Endodermal cell (in vitro differentiated cells): Measurements from ENCODE around the gene MCHR2. TPM values are rescaled to one million over a fixed set of nuclear protein-coding genes. Genes with fewer than 3 reads are reported as not detected.

Experiments used
- DNase-seq: peaks from one replicate; pipeline ENCODE4 v3.0.0-alpha.2; 2017
- H3K27ac ChIP-seq: 2 replicates; pipeline ENCODE4 v1.5.1; 2013; ENCODE audit warnings: mild to moderate bottlenecking, low read depth, low read length, moderate library complexity
- H3K27me3 ChIP-seq: 2 replicates; pipeline ENCODE4 v1.6.1; 2013; ENCODE audit warnings: mild to moderate bottlenecking, low read length, moderate library complexity; ENCODE audit not compliant: insufficient read depth, control insufficient read depth, poor library complexity, severe bottlenecking
- H3K36me3 ChIP-seq: 2 replicates; pipeline ENCODE4 v1.7.0; 2013; ENCODE audit warnings: mild to moderate bottlenecking, low read length, moderate library complexity; ENCODE audit not compliant: control insufficient read depth, insufficient read depth
- H3K4me1 ChIP-seq: one replicate; pipeline ENCODE4 v1.7.0; 2013; ENCODE audit warnings: low read length; ENCODE audit not compliant: control insufficient read depth, insufficient read depth
- H3K4me3 ChIP-seq: 2 replicates; pipeline ENCODE4 v1.5.1; 2013; ENCODE audit warnings: mild to moderate bottlenecking, low read length, moderate library complexity
- H3K9ac ChIP-seq: 2 replicates; pipeline ENCODE4 v1.6.1; 2013; ENCODE audit warnings: mild to moderate bottlenecking, low read length, moderate library complexity; ENCODE audit not compliant: poor library complexity, severe bottlenecking; ENCODE audit errors: extremely low read depth
- H3K9me3 ChIP-seq: 2 replicates; pipeline ENCODE4 v1.6.1; 2013; ENCODE audit warnings: mild to moderate bottlenecking, low read length, moderate library complexity; ENCODE audit not compliant: control insufficient read depth
- H3K27ac Mint-ChIP-seq: 2 replicates; pipeline ENCODE4 v1.8.0; 2020; ENCODE audit warnings: mixed read lengths
- H3K27me3 Mint-ChIP-seq: 2 replicates; pipeline ENCODE4 v1.8.0; 2021; ENCODE audit warnings: mild to moderate bottlenecking, mixed read lengths; ENCODE audit not compliant: insufficient read depth
- H3K36me3 Mint-ChIP-seq: 2 replicates; pipeline ENCODE4 v1.8.0; 2020; ENCODE audit warnings: low read depth, mixed read lengths
- H3K4me1 Mint-ChIP-seq: 2 replicates; pipeline ENCODE4 v1.8.0; 2020; ENCODE audit warnings: mixed read lengths
- H3K4me3 Mint-ChIP-seq: 2 replicates; pipeline ENCODE4 v1.8.0; 2020; ENCODE audit warnings: mild to moderate bottlenecking, moderate library complexity, mixed read lengths
- H3K9me3 Mint-ChIP-seq: 2 replicates; pipeline ENCODE4 v1.8.0; 2020; ENCODE audit warnings: mild to moderate bottlenecking, mixed read lengths
- CTCF ChIP-seq: fragments of 200-600 bp; sonication (generic); conservative IDR thresholded peaks from 2 replicates; pipeline ENCODE4 v1.5.0; 2021; ENCODE audit warnings: antibody characterized with exemption, mild to moderate bottlenecking
- WGBS, 2 experiments: methylation state at CpG; one replicate each; pipeline versions ENCODE4 v1.1.5 to v1.1.7; 2013; ENCODE audit warnings: missing lambda C conversion rate in 2 of 2, mixed read lengths in 1 of 2; ENCODE audit not compliant: insufficient coverage in 1 of 2, insufficient read length in 1 of 2; 5-methylcytosine and 5-hydroxymethylcytosine counted together
- total RNA-seq, 2 donors: library from RNA; stranded (reverse); fragmentation: NEBNext Ultra II Directional in 1 of 2; extraction: Animal tissue kit (Norgen Biotek cat#: 25700) in 1 of 2; gene quantifications; 2 replicates in 1 of 2; 3 replicates in 1 of 2; pipeline ENCODE4 v1.2.1, GENCODE V29; 2021

MCHR2 gene
- total RNA-seq, 2 donors from 2014 or later = not detected

- H3K9me3 Mint-ChIP-seq = peaks cover 10% of the 10 kb centered on the region
- Histone ChIP-seq H3K9ac (no peak overlapping the region), H3K36me3 (no peaks in the 10 kb centered on the region), H3K4me3 (no peak overlapping the region), H3K9me3 (no peaks in the 10 kb centered on the region), H3K27me3 (no peaks in the 10 kb centered on the region), H3K27ac (no peak overlapping the region), H3K4me1 (no peaks in the 10 kb centered on the region)
- WGBS, 2 experiments = 78 to 100% methylated on average over 1 of the region's 1 CpG
- no peak for TF ChIP-seq CTCF
- H3K36me3 Mint-ChIP-seq = no peaks in the 10 kb centered on the region
- DNase-seq = no peak
- no peak overlapping the region for H3K4me3 Mint-ChIP-seq
- no peak overlapping the region for H3K27ac Mint-ChIP-seq
- H3K4me1 Mint-ChIP-seq = no peaks in the 10 kb centered on the region
- no peaks in the 10 kb centered on the region for H3K27me3 Mint-ChIP-seq
Observed at GRCh38 chr6:99979953-99980352, 14.1 kb downstream of the MCHR2 start.

- DNase-seq = no peak
- Histone ChIP-seq H3K9me3 (no peaks in the 10 kb centered on the region), H3K27me3 (no peaks in the 10 kb centered on the region), H3K27ac (no peak overlapping the region), H3K36me3 (no peaks in the 10 kb centered on the region), H3K4me1 (no peaks in the 10 kb centered on the region), H3K4me3 (no peak overlapping the region), H3K9ac (no peak overlapping the region)
- H3K4me1 Mint-ChIP-seq = no peaks in the 10 kb centered on the region
- H3K9me3 Mint-ChIP-seq = no peaks in the 10 kb centered on the region
- no peaks in the 10 kb centered on the region for H3K36me3 Mint-ChIP-seq
- peaks cover 4% of the 10 kb centered on the region for H3K27me3 Mint-ChIP-seq
- no peak overlapping the region for H3K27ac Mint-ChIP-seq
- H3K4me3 Mint-ChIP-seq = no peak overlapping the region
- no peak for TF ChIP-seq CTCF
Observed at GRCh38 chr6:99967052-99967451, 27.0 kb downstream of the MCHR2 start.

- no peak overlapping the region for H3K27ac ChIP-seq
- H3K9ac ChIP-seq = no peak overlapping the region
- H3K36me3 ChIP-seq = no peaks in the 10 kb centered on the region
- no peaks in the 10 kb centered on the region for H3K4me1 ChIP-seq
- Mint-ChIP-seq H3K4me1 (no peaks in the 10 kb centered on the region), H3K36me3 (no peaks in the 10 kb centered on the region), H3K9me3 (peaks cover 19% of the 10 kb centered on the region), H3K27me3 (peaks cover 4% of the 10 kb centered on the region), H3K4me3 (no peak overlapping the region), H3K27ac (no peak overlapping the region)
- no peak for DNase-seq
- H3K4me3 ChIP-seq = no peak overlapping the region
- WGBS, 2 experiments = no CpG with 5 or more reads among the region's 1 CpG
- H3K9me3 ChIP-seq = no peaks in the 10 kb centered on the region
- TF ChIP-seq CTCF = no peak
- H3K27me3 ChIP-seq = no peaks in the 10 kb centered on the region
Observed at GRCh38 chr6:99960027-99960426, 34.0 kb downstream of the MCHR2 start.
